Myocyte (in vitro differentiated cells): Measurements from ENCODE around the gene OSBP2. TPM values are rescaled to one million over a fixed set of nuclear protein-coding genes. Genes with fewer than 3 reads are reported as not detected.

Experiments
- DNase-seq: peaks from one replicate; pipeline ENCODE4 v3.0.0-alpha.2; 2012; ENCODE audit warnings: low read depth
- total RNA-seq: library from RNA; depleted of rRNA; stranded (reverse); fragments of >200 nt; gene quantifications from 2 replicates; pipeline ENCODE4 v1.2.3, GENCODE V29; 2014

The OSBP2 gene
- total RNA-seq, 1 donor from 2014 or later = 29.7 TPM

- DNase-seq = peak; percentile 11
Measured at GRCh38 chr22:30930228-30930627, 235.6 kb downstream of the OSBP2 start.

GRCh38 chr22:30931541-30932300, 237.0 kb downstream of the OSBP2 start:
- DNase-seq = peak; percentile 78

- DNase-seq = no peak
Measured at GRCh38 chr22:30932661-30933060, 238.0 kb downstream of the OSBP2 start.

GRCh38 chr22:30933457-30933856, 238.8 kb downstream of the OSBP2 start:
- DNase-seq = peak; percentile 20

- DNase-seq = no peak
Measured at GRCh38 chr22:30934053-30934452, 239.4 kb downstream of the OSBP2 start.

- no peak for DNase-seq
Measured at GRCh38 chr22:30940685-30941362, 246.2 kb downstream of the OSBP2 start.

- no peak for DNase-seq
Measured at GRCh38 chr22:30941363-30941740, 246.7 kb downstream of the OSBP2 start.

- DNase-seq = no peak
Measured at GRCh38 chr22:30943368-30943767, 248.7 kb downstream of the OSBP2 start.

GRCh38 chr22:30944986-30945385, 250.3 kb downstream of the OSBP2 start:
- DNase-seq = no peak

GRCh38 chr22:30945653-30946052, 251.0 kb downstream of the OSBP2 start:
- no peak for DNase-seq

- no peak for DNase-seq
Measured at GRCh38 chr22:30946354-30946753, 251.7 kb downstream of the OSBP2 start.

GRCh38 chr22:30947173-30947815, 252.6 kb downstream of the OSBP2 start:
- DNase-seq = no peak

- peak; percentile 44 for DNase-seq
Measured at GRCh38 chr22:30947816-30948454, 253.3 kb downstream of the OSBP2 start.

- peak; percentile 37 for DNase-seq
Measured at GRCh38 chr22:30948930-30949342, 254.3 kb downstream of the OSBP2 start.

- DNase-seq = no peak
Measured at GRCh38 chr22:30949934-30950660, 255.4 kb downstream of the OSBP2 start.

- no peak for DNase-seq
Measured at GRCh38 chr22:30953206-30953605, 258.5 kb downstream of the OSBP2 start.

- no peak for DNase-seq
Measured at GRCh38 chr22:30955153-30955552, 260.5 kb downstream of the OSBP2 start.
